ENCODE results near the gene ARHGAP28.

GRCh38 chr18:6879508-6880195, 150.1 kb downstream of the ARHGAP28 start:
- no peak for TF ChIP-seq CTCF (IDR thresholded peaks at IDR 0.05; ENCODE audit: low read depth, low read length, poor library complexity, severe bottlenecking)
- no peak for TF ChIP-seq EZH2phosphoT487 (IDR thresholded peaks at IDR 0.05; ENCODE audit: borderline replicate concordance, low read length)
